SK-N-SH treated with all-trans-retinoic acid at 6 μM for 48 hours (cell line): Measurements from ENCODE around the gene CDKN1B.

ENCODE experiments used
- RARB ChIP-seq: fragments of 250-450 bp; sonication (Bioruptor Pico); IDR thresholded peaks from 2 replicates; pipeline ENCODE4 v1.8.0; 2021; ENCODE audit warnings: mild to moderate bottlenecking, moderate library complexity
- SNAI2 ChIP-seq: fragments of 250-450 bp; sonication (Bioruptor Pico); IDR thresholded peaks from 2 replicates; pipeline ENCODE4 v1.5.0; 2020; ENCODE audit warnings: mild to moderate bottlenecking, moderate library complexity
- ZFP3 ChIP-seq: fragments of 250-450 bp; sonication (Bioruptor Pico); IDR thresholded peaks from 2 replicates; pipeline ENCODE4 v1.5.0; 2020; ENCODE audit warnings: mild to moderate bottlenecking, moderate library complexity

GRCh38 chr12:12755923-12756322 is 38.8 kb downstream of the CDKN1B start:
- TF ChIP-seq RARB (CRISPR knock-in tag): no peak
- TF ChIP-seq SNAI2: no peak
- no peak for TF ChIP-seq ZFP3 (CRISPR knock-in tag)
